G401 (cell line): ENCODE results near the gene RFPL4AL1. TPM values are rescaled to one million over a fixed set of nuclear protein-coding genes. Genes with fewer than 3 reads are reported as not detected.
"Not testable (repeated sequence)": the region's sequence is repeated elsewhere in the genome, so short reads cannot be mapped to it uniquely, and the experiment has no call there.

ENCODE experiments used
- DNase-seq: peaks from one replicate; pipeline ENCODE4 v3.0.0-alpha.2; 2015; ENCODE audit warnings: low spot score
- in situ Hi-C: cut with HindIII; loops from 2 replicates; pipeline ENCODE4 v1.10.0; 2016; ENCODE audit warnings: low sequenced_read_pairs, mixed read lengths
- total RNA-seq: library from RNA; depleted of rRNA; stranded (reverse); fragments of >200 nt; shearing (Covaris generic); gene quantifications from 2 replicates; pipeline ENCODE4 v1.2.3, GENCODE V29; 2014; rRNA removed

RFPL4AL1 gene
- total RNA-seq, result 0.17 and 0.18 TPM in 2 replicates

DNA sequence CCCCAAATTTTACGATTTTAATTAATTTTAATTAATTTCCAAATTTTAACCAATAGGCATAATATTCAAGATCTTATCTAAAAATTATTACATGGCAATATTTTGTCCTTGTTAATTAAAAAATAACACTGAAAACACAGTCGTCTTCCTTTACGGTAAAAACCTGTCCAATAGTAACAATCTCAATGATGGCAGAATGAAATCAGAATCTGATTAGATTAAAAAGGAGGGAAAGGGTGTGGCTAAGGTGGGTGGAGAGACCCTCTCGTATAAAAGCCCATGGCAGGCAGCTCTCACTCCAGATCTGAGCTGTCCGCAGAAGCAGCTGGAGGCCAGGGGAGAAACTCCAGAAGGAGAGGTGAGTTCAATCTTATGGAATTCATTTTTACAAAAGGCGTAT, at the start of gene RFPL4AL1:
Gene RFPL4AL1, plus strand, starts transcription at position 301 of the 400 bp plus-strand sequence. CDS start 2,687 bp downstream, outside the sequence.
- in situ Hi-C loops, DNase-seq: not testable (repeated sequence)

DNA sequence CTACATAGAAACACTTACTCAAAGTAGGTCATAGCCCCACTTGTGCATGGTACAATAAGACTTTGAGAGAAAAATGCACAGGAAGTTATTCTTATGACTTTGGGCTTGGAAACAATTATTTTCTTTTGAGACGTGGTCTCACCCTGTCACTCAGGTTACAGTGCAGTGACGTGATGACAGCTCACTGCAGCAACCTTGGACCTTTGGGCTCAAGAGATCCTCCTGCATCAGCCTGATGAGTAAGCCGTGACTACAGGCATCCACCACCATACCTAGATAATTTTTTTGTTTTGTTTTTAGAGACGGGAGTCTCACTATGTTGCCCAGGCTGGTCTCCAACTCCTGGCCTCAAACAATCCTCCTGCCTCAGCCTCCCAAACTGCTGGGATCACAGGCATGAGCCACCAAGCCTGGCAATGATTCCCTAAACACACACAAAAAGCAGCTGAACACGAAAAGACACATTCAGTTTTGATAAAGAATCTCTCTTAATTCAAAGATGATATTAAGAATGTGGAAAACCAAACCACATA, 48.6 kb upstream of the RFPL4AL1 start:
- DNase-seq, result no peak
- in situ Hi-C loops, result no loop called here

DNA sequence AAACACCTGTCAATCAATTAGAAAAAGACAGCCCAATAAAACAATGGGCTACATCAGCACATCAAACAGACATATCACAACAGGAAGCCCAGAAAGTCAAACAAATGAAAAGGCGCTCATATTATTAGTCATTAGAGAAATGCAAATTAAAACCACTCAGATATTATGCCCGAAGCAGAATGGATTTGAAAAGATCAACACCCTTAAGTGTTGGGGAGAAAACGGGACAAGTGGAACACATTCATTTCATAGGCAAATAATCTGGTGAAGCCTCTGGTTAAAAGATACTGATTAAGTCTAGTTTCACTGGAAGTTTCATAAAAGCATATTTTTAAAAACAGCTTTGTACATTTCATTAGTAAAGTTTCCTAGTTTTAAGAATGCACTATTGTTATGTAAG, 48.1 kb upstream of the RFPL4AL1 start:
- in situ Hi-C loops, result no loop called here
- DNase-seq, result no peak

DNA sequence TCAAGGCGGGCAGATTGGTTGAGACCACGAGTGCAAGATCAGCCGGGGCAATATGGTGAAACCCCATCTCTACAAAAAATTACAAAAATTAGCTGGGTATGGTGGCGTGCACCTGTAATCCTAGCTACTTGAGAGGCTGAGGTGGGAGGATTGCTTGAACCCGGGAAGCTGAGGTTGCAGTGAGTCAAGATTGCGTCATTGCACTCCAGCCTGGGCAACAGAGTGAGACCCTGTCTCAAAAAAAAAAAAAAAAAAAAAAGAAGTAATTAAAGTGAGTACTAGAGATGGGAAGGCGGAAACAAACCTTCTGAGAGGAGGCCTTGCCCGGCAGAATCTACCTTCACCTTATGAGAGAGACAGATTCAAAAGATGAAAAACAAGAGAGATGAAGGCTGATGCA, 45.4 kb upstream of the RFPL4AL1 start:
- DNase-seq, result no peak
- in situ Hi-C loops, result no loop called here

DNA sequence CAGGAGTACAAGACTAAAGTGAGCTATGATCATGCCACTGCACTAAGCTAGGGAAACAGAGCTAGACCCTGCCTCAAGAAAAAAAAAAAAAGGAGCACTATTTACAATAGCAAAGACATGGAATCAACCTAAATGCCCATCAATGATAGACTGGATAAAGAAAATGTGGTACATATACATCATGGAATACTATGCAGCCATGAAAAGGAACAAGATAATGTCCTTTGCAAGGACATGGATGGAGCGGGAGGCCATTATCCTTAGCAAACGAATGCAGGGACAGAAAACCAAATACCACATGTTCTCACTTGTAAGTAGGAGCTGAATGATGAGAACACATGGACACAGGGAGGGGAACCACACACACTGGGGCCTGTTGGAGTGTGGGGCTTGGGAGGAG, 38.5 kb upstream of the RFPL4AL1 start:
- DNase-seq, in situ Hi-C loops: not testable (repeated sequence)

DNA sequence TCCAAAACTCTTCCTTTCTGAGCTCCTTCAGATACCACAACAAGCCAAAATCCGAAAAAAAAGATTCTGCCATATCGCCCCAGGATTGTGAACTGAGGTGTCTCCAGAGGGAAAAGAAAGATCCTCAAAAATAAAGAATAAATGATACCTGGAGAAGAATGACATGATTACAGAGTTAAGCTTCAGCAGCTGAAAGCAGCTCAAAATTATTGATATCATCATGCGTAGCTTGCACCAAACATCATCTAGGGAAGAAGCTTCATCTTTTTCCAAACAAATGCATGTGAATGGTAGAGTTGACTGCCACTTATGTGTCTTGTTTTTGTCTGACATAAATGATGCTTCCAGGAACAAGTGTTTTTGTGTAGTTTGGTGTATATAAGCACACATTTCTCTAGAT, 30.6 kb upstream of the RFPL4AL1 start, which contains the start of gene NLRP9:
Gene NLRP9, minus strand, starts transcription at position 101 of the 400 bp plus-strand sequence. Its CDS starts 28 bp downstream, at position 73.
- no peak for DNase-seq
- in situ Hi-C loops, result no loop called here

DNA sequence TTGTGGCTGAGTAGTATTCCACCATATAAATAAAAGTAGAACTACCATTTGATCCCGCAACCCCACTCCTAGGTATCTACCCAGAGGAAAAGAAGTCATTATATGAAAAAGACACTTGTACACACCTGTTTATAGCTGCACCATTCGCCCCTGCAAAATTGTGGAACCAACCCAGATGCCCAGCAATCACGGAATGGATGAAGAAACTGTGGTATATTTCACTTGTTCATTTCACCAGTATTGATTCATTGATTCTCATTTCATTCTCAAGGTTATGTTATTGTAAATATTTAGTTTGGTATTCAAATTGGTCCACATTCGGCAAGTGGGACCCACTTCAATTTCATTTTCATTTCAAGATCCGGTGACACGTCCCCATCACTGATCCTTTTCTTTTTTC, 18.2 kb upstream of the RFPL4AL1 start:
- in situ Hi-C loops, result no loop called here
- DNase-seq, result no peak

DNA sequence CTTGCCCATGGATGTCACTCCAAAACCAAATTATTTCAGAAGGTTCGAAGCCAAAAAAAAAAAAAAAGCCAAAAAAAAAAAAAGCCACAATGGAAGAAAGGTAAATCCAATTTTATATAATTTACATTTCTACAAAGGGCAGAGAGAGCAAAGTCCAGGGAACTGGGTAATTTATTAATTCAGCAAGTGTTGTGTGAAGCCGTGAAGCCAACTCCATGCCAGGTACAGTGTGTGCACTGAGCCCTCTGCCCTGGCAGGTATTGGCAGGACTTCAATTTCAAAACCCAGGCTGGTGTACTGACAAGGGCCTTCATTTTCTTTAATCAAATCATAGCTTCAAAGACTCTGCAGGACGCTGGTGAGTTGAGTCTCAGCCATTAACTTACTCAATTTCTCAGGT, 15.5 kb upstream of the RFPL4AL1 start:
- in situ Hi-C loops, result no loop called here
- no peak for DNase-seq

DNA sequence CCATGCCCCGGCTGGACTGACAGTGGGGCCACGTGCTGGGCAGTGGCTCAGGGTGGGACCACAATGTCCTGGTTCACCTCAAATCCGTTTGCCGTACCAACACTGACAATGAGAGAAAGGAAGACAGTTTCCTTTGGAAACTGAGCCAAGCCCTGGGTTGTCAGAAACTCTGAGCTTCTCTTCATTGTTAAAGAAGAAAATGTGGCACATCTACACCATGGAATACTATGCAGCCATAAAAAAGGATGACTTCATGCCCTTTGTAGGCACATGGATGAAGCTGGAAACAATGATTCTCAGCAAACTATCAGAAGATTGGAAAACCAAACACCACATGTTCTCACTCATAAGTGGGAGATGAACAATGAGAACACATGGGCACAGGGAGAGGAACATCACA, 12.1 kb upstream of the RFPL4AL1 start:
- in situ Hi-C loops, DNase-seq: not testable (repeated sequence)

DNA sequence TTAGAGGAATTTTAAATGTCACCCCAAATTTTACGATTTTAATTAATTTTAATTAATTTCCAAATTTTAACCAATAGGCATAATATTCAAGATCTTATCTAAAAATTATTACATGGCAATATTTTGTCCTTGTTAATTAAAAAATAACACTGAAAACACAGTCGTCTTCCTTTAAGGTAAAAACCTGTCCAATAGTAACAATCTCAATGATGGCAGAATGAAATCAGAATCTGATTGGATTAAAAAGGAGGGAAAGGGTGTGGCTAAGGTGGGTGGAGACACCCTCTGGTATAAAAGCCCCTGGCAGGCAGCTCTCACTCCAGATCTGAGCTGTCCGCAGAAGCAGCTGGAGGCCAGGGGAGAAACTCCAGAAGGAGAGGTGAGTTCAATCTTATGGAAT, 10.1 kb upstream of the RFPL4AL1 start, which contains the start of gene RFPL4A:
Gene RFPL4A, plus strand, starts transcription at position 301 of the 400 bp plus-strand sequence. CDS start 2,704 bp downstream, outside the sequence.
- DNase-seq, in situ Hi-C loops: not testable (repeated sequence)

DNA sequence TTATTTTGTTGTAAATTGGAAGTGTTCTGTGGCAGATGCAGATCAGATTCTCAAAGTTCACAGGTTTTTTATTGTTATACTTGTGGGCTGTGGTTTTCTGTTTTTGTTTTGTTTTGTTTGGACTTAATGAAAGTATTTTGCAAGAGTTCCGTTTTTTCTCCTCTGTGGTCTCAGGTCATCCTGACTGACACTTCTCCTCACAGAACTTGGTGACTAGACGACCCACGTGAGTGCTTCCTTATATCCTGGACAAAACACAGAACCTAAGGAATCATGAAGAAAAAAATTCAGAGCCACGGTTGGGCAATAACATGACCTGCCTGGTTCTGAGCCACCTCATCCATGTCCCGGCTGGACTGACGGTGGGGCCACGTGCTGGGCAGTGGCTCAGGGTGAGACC, 2.5 kb upstream of the RFPL4AL1 start:
- in situ Hi-C loops, result no loop called here
- no peak for DNase-seq

DNA sequence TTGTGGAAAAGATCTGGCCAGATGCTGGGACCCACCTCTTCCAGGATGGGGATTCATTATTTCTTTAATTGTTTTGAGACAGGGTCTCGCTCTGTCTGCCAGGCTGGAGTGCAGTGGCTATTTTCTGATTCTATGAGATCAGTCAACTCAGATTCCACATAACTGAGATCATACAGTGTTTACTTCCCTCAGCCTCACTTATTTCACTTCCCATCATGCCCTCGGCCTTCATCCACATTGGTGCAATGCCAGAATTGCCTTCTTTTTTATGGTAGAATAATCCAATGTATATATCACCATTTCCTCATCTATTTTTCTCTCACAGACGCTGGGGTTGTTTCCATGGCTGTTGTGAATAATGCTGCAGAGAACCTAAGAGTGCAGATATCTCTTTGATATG, 714 bp downstream of the RFPL4AL1 start:
- DNase-seq, in situ Hi-C loops: not testable (repeated sequence)

DNA sequence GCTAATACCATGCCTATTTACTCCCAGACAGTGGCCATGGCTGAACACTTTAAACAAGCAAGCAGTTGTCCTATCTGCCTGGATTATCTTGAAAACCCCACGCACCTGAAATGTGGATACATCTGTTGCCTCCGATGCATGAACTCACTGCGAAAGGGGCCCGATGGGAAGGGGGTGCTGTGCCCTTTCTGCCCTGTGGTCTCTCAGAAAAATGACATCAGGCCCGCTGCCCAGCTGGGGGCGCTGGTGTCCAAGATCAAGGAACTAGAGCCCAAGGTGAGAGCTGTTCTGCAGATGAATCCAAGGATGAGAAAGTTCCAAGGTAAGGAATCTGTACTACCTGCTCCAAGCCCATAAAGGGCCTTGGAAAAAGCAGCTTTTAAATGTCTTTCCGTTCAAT, 8.6 kb downstream of the RFPL4AL1 start:
- in situ Hi-C loops, result no loop called here
- no peak for DNase-seq

DNA sequence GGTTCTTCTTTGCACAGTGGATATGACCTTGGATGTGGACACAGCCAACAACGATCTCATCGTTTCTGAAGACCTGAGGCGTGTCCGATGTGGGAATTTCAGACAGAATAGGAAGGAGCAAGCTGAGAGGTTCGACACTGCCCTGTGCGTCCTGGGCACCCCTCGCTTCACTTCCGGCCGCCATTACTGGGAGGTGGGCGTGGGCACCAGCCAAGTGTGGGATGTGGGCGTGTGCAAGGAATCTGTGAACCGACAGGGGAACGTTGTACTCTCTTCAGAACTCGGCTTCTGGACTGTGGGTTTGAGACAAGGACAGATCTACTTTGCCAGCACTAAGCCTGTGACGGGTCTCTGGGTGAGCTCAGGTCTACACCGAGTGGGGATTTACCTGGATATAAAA, 9.4 kb downstream of the RFPL4AL1 start:
- in situ Hi-C loops, result no loop called here
- no peak for DNase-seq

DNA sequence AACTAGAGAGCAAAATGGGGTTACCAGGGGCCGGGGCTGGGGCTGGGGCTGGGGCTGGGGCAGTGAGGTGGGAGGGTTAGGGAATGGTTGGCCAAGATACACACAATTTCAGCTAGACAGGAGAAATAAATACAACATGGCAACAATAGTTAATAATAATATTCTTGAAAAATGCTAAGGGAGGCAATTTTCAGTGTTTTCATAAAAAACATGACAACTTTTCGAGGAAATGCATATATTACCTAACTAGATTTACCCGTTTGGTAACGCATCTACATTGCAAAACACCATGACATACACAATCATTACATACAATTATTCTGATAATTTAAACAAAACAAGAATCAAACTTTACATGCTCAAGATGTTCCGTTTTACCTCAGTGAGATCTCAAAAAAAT, 12.2 kb downstream of the RFPL4AL1 start:
- DNase-seq, result no peak
- in situ Hi-C loops, result no loop called here

DNA sequence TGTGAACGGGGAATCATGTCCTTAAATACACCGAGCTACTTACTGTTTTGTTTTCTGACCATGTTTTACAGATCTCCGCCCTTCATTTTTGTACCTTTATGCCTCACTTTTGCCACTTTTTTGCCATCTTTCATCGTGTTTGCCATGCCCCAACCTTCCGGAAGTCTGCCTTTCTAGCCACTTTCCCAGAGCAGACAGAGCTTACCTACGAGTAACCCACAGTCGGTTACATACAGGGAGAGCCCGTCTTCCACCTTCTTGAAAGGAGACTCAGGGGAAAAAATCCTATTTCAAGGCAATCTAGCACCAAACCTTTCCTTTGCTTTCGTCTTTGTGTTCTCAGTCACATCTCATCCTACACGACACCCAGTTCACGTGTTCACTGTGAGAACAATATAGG, 26.1 kb downstream of the RFPL4AL1 start:
- DNase-seq, result no peak
- in situ Hi-C loops, result no loop called here

DNA sequence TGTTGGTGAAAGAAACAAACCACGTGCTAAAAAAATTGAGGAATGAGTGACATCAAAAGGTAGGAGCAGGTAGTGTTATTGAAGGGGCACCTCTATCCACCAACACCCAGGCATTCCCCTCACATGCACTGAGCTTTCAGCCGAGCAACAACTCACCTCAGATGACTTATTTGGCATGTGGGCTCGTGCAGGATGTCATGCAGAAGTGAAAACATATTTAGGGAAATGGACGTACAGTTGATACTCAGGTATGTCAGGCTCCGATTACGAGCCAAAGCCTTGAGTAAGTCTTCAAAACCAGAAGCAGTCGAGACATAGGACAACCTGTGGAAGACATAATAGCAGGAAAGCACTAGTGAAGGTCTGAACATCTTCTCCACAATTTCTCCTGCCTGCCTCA, 32.5 kb downstream of the RFPL4AL1 start:
- in situ Hi-C loops, result no loop called here

DNA sequence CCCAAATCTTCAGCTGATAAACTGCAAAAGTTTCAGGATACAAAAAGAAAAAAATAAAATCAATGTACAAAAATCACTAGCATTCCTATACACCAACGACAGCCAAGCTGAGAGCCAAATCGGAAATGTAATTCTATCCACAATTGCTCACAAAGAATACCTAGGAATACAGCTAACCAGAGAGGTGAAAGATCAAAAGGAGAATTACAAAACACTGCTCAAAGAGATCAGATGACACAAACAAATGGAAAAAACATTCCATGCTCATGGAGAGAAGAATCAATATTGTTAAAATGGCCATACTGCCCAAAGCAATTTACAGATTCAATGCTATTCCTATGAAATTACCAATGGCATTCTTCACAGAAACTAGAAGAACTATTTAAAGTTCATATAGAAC, 33.4 kb downstream of the RFPL4AL1 start:
- DNase-seq, result no peak
- in situ Hi-C loops, result no loop called here

More for the DNA sequence above, 32.5 kb downstream of the RFPL4AL1 start:
- DNase-seq, result no peak

DNA sequence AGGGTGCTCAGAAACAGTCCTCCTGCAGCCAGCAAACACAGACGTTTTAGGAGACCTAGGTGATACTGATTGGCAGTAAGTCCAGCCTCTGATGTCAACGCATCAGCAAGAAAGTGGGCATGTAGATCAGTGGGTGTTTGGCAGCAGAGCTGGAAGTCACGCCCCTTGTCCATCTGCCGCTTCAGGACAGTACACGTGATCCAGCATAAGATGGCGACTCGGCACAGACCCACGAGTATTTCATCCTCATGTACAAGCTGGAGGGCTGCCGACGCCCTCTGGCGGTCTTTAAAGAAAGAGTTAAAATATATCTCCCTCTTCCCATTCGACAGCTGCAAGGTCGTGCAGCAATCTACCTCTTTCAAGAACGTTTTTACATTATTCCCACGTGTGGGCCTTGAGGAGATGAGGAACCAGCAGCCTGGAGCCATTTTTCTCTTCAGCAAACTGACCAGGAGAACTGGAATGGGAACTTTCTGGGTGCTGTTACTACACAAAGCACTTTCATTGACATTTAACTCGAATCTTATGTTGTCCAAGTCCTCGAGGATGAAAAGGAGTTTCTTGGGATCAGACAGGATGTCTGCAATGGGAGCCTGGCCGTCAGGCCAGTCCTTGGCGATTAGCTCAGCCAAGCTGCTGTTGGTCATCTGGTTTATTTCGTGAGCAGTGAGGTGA, 40.6 kb downstream of the RFPL4AL1 start:
- in situ Hi-C loops, result no loop called here
- peak; percentile 41 for DNase-seq

DNA sequence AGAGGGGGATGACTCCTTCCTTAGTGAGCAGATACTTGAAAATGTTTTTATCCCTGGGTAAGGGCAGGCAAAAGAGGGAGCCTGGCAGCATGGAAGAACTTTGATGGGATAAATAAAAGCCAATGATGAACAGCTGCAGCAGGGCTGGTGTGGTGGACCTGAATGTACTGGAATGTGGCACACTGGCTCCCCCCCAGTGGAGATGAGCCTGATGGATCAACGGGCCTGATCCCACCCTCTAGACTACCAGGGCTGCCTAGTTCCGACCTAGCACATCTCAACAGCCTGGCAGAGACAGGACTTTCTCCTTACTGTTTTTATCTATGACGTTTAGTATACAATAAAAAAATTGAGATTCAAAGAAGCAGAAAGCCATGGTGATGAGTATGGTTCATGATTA, 42.4 kb downstream of the RFPL4AL1 start:
- no peak for DNase-seq
- in situ Hi-C loops, result no loop called here

DNA sequence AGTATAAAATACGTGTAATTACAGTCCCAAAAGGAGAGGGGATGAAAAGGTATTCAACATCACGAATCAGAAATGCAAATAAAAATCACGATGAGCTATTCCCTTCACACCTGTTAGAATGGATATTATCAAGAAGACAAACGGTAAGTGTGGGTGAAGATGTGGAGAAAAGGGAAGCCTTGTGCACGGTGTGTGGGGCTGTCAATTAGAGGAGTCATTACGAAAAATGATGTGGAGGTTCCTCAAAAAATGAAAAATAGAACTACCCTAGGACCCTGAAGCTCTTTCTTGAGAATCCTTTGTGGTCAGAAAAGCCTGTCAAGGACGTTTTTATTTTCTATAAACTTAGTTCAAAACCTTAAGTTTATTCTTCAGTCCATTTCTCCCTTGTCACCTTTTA, 43.5 kb downstream of the RFPL4AL1 start:
- in situ Hi-C loops, result no loop called here
- DNase-seq, result no peak
